ENCODE results near the gene ADAMTS15. TPM values are rescaled to one million over a fixed set of nuclear protein-coding genes. Genes with fewer than 3 reads are reported as not detected.
"Not testable (repeated sequence)": the region's sequence is repeated elsewhere in the genome, so short reads cannot be mapped to it uniquely, and the experiment has no call there.

The ADAMTS15 gene
- total RNA-seq, 1 donor, result 2.2 TPM

- DNase-seq (ENCODE audit: low read depth), result peak; percentile 52
- H3K4me3 ChIP-seq (ENCODE audit: low read depth, low read length), result no peak overlapping the region
- no peak for TF ChIP-seq CTCF (IDR thresholded peaks at IDR 0.05; ENCODE audit: insufficient read depth, low read depth, low read length)
Observed at GRCh38 chr11:130433357-130433756, 15.1 kb upstream of the ADAMTS15 start.

- peak; percentile 88 for TF ChIP-seq CTCF (IDR thresholded peaks at IDR 0.05; ENCODE audit: insufficient read depth, low read depth, low read length)
- peak; percentile 82 for DNase-seq (ENCODE audit: low read depth)
- peak overlapping the region; percentile 80 for H3K4me3 ChIP-seq (ENCODE audit: low read depth, low read length)
Observed at GRCh38 chr11:130434521-130435223, 13.8 kb upstream of the ADAMTS15 start.

- DNase-seq (ENCODE audit: low read depth), result no peak
- no peak overlapping the region for H3K4me3 ChIP-seq (ENCODE audit: low read depth, low read length)
- TF ChIP-seq CTCF (IDR thresholded peaks at IDR 0.05; ENCODE audit: insufficient read depth, low read depth, low read length), result no peak
Observed at GRCh38 chr11:130435671-130436070, 12.8 kb upstream of the ADAMTS15 start.

- peak; percentile 21 for DNase-seq (ENCODE audit: low read depth)
- no peak overlapping the region for H3K4me3 ChIP-seq (ENCODE audit: low read depth, low read length)
- no peak for TF ChIP-seq CTCF (IDR thresholded peaks at IDR 0.05; ENCODE audit: insufficient read depth, low read depth, low read length)
Observed at GRCh38 chr11:130436171-130436570, 12.3 kb upstream of the ADAMTS15 start.

GRCh38 chr11:130437848-130438247, 10.6 kb upstream of the ADAMTS15 start:
- no peak for TF ChIP-seq CTCF (IDR thresholded peaks at IDR 0.05; ENCODE audit: insufficient read depth, low read depth, low read length)
- no peak for DNase-seq (ENCODE audit: low read depth)
- no peak overlapping the region for H3K4me3 ChIP-seq (ENCODE audit: low read depth, low read length)

GRCh38 chr11:130438401-130439159, 9.9 kb upstream of the ADAMTS15 start:
- not testable (repeated sequence) for H3K4me3 ChIP-seq (ENCODE audit: low read depth, low read length); DNase-seq (ENCODE audit: low read depth)

- TF ChIP-seq CTCF (IDR thresholded peaks at IDR 0.05; ENCODE audit: insufficient read depth, low read depth, low read length), result no peak
- H3K4me3 ChIP-seq (ENCODE audit: low read depth, low read length), result no peak overlapping the region
- DNase-seq (ENCODE audit: low read depth), result no peak
Observed at GRCh38 chr11:130439160-130439519, 9.3 kb upstream of the ADAMTS15 start.
